Stimulated activated CD4-positive, alpha-beta T cell treated with anti-CD3 and anti-CD28 coated beads, Interleukin-1b, Interleukin-23, amount 100 ng/mL, for 48 hours (primary cell): ENCODE results near the gene EHD1.

Experiments used
- DNase-seq: peaks from one replicate; pipeline ENCODE4 v3.0.0-alpha.2; 2020

The EHD1 gene

DNA sequence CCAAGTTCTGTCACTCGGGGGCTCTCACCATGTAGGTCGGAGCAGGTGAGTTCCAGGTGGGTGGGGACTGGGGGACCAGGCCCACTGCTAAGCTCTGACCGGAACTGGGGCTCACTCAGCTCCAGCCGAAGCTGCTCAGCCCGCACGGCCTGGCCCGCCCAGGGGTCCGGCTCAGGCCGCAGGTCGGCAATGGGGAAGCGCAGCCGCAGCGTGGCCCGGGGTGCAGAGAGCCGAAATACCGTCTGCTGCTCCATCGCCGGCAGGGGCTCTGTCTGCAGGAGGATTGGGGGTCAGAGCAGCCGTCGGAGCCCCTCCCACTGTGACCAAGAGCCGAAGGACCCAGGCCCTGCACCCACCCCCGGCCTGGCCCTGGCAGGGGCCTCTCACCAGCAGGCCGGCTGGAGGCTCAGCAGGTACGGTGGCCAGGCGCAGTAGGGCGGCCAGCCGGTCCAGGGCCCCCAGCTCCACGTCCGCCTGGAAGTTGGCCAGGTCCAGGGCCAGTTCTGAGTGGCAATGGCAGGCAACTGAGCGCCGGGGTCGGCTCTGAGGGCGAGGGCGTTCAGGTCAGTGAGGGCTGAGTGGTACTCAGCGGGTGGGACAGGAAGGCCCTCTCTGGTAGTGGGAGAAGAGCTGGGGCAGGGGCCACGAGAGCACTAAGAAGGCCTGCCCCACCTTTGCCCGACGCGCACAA is 31.4 kb upstream of the EHD1 start:
- no peak for DNase-seq

- DNase-seq, result no peak
These were observed 30.3 kb upstream of the EHD1 start for GRCh38 chr11:64908766-64909165.

DNA sequence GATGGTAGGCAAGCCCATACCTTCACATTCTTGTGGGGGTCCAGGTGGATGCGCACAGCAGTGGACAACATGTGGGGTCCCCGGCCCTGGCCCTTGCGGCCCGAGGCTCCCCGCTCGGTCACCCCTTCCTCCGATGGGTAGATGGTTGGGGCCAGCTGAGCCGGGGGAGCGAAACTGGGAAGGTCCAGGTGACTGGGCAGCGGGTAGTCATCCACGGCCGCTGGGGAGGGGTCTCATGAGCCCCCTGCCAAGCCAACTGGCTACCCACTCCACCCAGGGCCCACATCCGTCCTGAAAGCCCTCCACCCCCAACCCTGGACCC is 27.9 kb upstream of the EHD1 start:
- DNase-seq, result no peak

- DNase-seq, result no peak
These were observed 27.3 kb upstream of the EHD1 start for GRCh38 chr11:64905516-64906313.

DNA sequence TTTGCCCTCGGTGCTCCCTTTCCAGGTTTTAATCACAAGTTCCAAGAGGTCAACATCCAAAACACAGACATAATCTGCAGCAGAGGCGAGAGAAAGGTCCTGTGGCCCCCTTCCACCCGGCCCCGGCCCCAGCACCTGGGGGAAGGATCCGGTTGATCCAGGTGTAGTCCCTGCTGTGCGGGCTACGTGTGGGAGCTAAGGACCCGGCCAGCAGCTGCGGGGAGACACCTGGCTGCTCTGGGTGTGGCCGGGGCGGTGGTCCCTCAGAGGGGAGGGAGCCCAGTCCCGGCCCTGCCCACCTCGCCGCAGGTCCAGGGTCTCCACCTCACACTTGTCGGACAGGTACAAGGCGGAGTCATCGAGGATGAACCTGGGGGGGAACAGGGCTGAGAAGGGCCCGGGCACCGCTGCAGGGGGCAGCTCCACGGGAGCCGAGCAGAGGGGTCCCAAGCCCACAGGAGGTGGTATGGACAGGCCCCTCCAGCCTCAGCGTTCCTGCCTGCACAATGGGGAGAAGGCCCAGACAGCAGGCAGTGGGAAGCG is 24.9 kb upstream of the EHD1 start:
- DNase-seq, result no peak

DNA sequence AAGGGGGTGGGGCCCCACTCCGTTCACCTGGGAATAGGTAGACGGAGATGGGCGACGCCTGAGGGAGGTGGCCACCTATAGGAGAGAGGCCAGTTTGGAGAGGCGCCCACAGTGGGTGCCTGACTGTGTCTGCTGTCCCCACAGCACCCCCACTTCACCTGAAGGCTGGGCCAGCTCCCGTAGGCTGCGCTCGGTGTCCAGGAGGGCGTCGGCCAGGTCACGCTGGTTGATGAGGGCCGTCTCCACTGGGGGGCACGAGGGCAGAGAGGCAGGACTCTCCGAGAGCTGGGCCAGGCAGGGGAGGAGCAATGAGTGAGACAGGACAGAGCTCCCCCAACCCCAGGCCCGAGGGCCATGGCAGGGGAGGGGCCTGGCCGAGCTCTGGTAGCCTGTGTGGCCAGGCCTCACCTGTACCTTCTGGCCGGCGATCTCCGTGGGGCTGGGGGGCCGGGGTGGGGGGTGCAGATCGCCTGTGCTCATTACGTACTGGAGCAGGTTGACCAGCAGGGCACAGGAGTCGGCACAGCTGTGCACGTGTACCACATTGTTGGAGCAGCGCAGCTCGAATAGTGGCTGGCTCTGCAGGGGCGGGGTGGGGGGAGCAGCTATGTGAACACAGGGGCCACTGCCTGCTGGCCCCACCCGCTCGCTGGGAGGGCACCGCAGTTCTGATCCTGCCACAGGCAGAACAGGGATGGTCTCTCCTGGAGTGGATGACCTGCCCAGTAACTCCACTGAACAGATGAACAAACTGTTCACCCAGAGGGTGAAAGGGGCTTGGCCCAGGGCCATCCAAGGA is 23.9 kb upstream of the EHD1 start:
- DNase-seq, result no peak

DNA sequence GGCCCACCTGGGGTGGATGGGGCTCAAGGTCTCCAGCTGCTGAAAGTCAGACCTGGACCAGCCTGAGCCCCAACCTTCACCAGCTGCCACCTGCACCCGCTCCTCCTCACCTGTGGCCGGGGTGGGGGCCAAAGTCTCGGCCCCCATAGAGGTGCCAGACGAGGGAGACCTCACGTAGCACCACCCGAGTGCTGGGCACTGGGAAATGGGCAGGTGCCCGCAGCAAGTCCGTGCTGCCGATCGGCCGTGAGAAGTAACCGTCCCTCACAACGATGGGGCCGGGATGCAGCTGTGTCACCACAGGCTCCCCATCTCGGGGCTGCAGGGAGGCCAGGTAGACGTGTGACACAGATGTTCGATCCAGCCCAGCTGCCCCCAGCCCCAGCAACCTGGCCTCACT is 22.4 kb upstream of the EHD1 start:
- DNase-seq, result no peak

DNA sequence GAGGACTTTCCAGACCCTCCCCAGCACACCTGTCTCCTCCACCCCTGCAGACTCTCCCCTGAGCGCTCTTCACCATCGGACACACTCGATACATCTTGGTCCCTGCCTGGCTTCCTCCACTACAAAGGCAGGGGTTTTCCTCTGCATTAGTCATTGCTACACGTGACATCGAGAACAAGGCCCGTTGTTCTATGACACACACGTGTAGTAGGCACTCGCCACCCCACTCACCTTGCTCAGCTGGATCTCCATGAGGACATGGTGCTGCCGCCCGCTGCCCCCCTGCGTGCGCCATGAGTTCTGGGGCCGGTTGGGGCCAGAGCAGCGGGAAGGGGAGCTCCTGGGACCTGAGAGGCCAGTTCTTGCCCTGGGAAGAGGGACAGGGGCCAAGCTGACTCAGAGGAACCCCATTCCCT is 21.9 kb upstream of the EHD1 start:
- peak; percentile 77 for DNase-seq

GRCh38 chr11:64898541-64898940 is 20.1 kb upstream of the EHD1 start:
- DNase-seq, result no peak

- DNase-seq, result no peak
These were observed 19.6 kb upstream of the EHD1 start for GRCh38 chr11:64898076-64898445.

GRCh38 chr11:64897381-64898075 is 19.1 kb upstream of the EHD1 start:
- no peak for DNase-seq

- no peak for DNase-seq
These were observed 18.1 kb upstream of the EHD1 start for GRCh38 chr11:64896448-64897022.

DNA sequence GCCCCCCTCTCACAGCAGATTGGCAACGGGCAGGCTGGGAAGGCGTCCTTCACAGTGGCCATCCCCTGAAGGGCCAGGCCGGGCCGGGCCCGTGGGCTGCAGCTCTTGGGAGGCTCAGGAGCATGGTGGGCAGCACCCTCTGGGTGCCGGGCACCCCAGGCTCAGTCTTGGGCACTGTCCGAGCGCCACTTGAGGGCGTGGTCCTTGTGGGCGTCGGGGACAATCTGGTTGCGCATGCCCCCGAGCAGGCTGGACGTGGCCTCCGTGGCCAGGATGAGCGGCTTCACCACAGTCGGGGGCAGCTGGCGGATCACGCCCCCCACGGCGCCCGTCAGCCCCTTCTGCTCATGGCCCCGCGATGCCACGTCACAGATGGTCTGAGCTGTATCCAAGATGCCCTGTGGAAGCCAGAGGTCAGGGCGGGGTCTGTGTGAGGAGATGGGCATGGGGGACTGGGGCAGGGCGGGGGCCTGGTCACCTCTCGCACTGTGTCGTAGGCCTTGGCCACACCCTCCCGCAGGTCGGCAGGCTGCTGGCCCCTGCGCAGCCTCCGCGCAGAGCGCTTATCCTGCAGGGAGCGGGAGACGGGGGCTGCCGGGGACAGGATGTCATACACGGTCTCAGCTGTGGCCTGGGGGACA is 16.5 kb upstream of the EHD1 start:
- no peak for DNase-seq

DNA sequence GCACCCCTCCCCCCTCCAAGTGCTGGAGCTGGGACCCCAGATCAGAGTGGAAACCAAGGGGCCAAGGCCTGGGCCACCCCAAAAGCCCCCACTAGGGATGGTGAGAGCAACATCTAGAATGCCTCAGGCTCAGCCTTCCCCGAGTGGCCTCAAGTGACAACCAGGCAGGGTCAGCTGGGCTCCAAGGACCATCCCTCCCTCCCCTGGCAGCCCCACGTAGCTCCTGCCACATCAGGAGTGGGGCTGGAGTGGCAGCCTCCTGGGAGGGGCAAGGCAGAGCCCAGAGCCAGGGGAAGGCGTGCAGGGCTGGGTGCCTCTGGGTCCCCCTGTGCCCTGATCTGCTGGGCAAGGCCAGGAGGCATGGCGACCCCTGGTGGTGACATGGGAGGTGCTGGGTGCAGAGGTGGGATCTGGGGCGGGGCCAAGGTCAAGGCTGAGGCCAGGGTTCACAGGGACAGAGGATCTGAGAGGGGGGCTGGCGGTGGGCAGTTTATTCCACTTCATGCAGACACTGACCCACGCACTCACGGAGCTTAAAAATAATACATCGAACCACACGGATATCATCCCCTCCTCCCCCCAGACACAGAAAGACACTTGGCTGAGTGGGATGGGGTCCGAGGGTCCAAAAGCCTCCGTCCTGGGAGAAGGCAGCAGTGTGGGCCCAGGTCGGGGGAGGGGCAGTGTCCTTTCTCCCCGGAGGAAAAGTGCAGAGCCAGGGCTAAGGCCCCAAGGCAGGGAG is 15.8 kb upstream of the EHD1 start:
- DNase-seq, result peak; percentile 90

- DNase-seq, result no peak
These were observed 15.0 kb upstream of the EHD1 start for GRCh38 chr11:64893194-64894069.

DNA sequence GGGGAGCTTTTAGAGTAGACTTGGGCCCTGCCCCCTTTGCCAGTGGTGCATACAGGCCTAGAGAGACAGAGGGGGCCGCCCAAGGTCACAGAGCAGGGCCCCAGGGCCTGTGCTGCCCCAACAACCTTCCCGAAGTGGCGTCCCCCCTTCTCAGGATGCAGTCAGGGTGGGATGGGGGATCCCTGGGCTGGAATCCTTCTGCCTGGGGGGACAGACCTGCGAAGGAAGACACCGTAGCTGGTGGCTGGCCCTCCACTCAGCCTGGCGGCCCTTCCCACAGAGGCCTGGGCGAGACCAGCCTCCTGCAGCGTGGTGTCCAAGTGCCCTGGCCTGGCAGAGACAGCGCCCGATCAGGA is 14.4 kb upstream of the EHD1 start:
- no peak for DNase-seq

- no peak for DNase-seq
These were observed 14.0 kb upstream of the EHD1 start for GRCh38 chr11:64892411-64892831.

DNA sequence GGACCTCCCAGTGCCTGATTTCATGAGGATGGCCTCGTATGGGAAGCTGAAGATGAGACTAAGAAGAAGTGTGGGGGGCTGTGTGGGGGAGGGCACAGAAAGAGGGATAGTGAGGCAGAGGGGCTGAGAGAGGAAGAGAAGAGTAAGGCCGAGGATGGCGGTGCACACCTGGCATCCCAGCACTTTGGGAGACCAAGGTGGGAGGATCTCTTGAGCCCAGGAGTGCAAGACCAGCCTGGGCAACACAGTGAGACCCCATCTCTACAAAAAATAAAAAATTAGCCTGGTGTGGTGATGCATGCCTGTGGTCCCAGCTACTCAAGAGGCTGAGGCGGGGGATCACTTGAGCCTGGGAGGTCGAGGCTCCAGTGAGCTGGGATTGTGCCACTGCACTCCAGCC is 13.5 kb upstream of the EHD1 start:
- no peak for DNase-seq

- no peak for DNase-seq
These were observed 12.9 kb upstream of the EHD1 start for GRCh38 chr11:64891215-64891848.

DNA sequence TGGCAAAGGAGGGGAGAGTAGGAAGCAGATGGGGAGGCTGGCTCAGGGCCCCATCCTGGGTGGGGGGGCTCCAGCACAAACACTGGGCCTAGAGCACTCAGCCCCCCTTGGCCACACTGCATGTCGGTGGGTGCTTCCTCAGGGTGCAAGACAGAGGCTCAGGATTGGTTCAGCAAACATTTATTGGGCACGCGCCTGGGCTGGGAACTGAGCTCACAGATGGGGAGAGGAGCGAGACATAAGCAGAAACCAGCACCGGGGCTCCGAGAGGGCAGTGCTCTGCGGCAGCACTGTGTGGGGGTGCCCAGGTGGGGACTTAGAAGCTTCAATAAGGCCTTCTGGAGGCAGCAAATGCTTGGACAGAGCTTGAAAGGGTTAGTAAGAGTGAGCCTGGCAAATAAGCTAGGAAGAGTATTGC is 12.1 kb upstream of the EHD1 start:
- DNase-seq, result no peak
